Endothelial cell of umbilical vein (primary cell): ENCODE measurements around the gene DUOXA2. TPM values are rescaled to one million over a fixed set of nuclear protein-coding genes. Genes with fewer than 3 reads are reported as not detected.
A peak's percentile ranks its signal among the peaks of the same experiment; 100 is the strongest.

ENCODE experiments used
- BruUV-seq: library from RNA; stranded (reverse); fragments of 400-500 nt; replicated peaks from 2 replicates; lab custom pipeline; 2021; lab: Mats Ljungman, UMichigan
- CTCF ChIA-PET: fragments of 300-600, 350-600 bp; sonication (Branson Sonifier 250); formaldehyde crosslinking; loops from one replicate; lab custom pipeline; 2021; ENCODE audit warnings: antibody characterized with exemption, inconsistent platforms; lab: Charles Lee
- POLR2A ChIA-PET: fragments of 300-600, 350-600 bp; sonication (Branson Sonifier 250); formaldehyde crosslinking; loops from one replicate; lab custom pipeline; 2021; ENCODE audit warnings: antibody characterized with exemption, inconsistent platforms; lab: Charles Lee
- DNase-seq: peaks from one replicate; pipeline ENCODE4 v3.0.0-alpha.2; 2011; ENCODE audit warnings: low read depth, low spot score
- FAIRE-seq: peaks from 2 replicates; lab custom pipeline; 2011; peaks lifted over from hg19 to GRCh38; lab: Jason Lieb, UNC
- H2AFZ ChIP-seq: 2 replicates; pipeline ENCODE4 v1.6.0; 2012; ENCODE audit warnings: low read depth, low read length, control low read depth, inconsistent platforms
- H3K27ac ChIP-seq: 2 replicates; pipeline ENCODE4 v1.5.1; 2011; ENCODE audit warnings: low read depth, mild to moderate bottlenecking, control low read depth, low read length, moderate library complexity; ENCODE audit not compliant: insufficient read depth
- H3K27me3 ChIP-seq, 2 experiments: 2 replicates each; pipeline versions ENCODE4 v1.6.0 to v1.6.1; 2011; ENCODE audit warnings: low read length in 2 of 2, mixed read lengths in 1 of 2; ENCODE audit not compliant: control insufficient read depth in 2 of 2, insufficient read depth in 2 of 2
- H3K36me3 ChIP-seq, 2 experiments: 2 replicates in 1 of 2; 3 replicates in 1 of 2; pipeline ENCODE4 v1.5.1; 2011; ENCODE audit warnings: low read length in 2 of 2, mild to moderate bottlenecking in 1 of 2, moderate library complexity in 1 of 2; ENCODE audit not compliant: control insufficient read depth in 2 of 2, insufficient read depth in 2 of 2; ENCODE audit errors: extremely low read depth in 1 of 2
- H3K4me1 ChIP-seq: 3 replicates; pipeline ENCODE4 v1.5.1; 2011; ENCODE audit warnings: mild to moderate bottlenecking, low read length; ENCODE audit not compliant: control insufficient read depth, insufficient read depth; ENCODE audit errors: extremely low read depth
- H3K4me2 ChIP-seq: 2 replicates; pipeline ENCODE4 v1.6.1; 2011; ENCODE audit warnings: low read length, control low read depth, mixed read lengths; ENCODE audit not compliant: insufficient read depth
- H3K4me3 ChIP-seq, 3 experiments: fragments of 200-600 bp in 1 of 3; sonication (generic), shearing (Covaris generic) in 1 of 3; replicated peaks in 1 of 3; 2 replicates each; pipeline ENCODE4 v1.5.1; 2011 to 2016; ENCODE audit warnings: control low read depth in 3 of 3, low read length in 3 of 3, mild to moderate bottlenecking in 2 of 3, inconsistent platforms in 1 of 3, low read depth in 1 of 3, moderate library complexity in 1 of 3; ENCODE audit not compliant: insufficient read depth in 1 of 3
- H3K79me2 ChIP-seq: 2 replicates; pipeline ENCODE4 v1.6.0; 2012; ENCODE audit warnings: low read length, inconsistent platforms; ENCODE audit not compliant: control insufficient read depth, insufficient read depth
- H3K9ac ChIP-seq: replicated peaks from 2 replicates; pipeline ENCODE3; 2011; ENCODE audit warnings: low read length, control low read depth; ENCODE audit not compliant: insufficient read depth; ENCODE audit errors: extremely low read depth
- H3K9me1 ChIP-seq: replicated peaks from 3 replicates; pipeline ENCODE4 v1.6.0; 2011; ENCODE audit warnings: mild to moderate bottlenecking, low read length; ENCODE audit not compliant: control insufficient read depth, insufficient read depth; ENCODE audit errors: extremely low read depth
- H3K9me3 ChIP-seq: replicated peaks from 2 replicates; pipeline ENCODE4 v1.5.1; 2012; ENCODE audit warnings: low read length, inconsistent platforms; ENCODE audit not compliant: control insufficient read depth, insufficient read depth
- H4K20me1 ChIP-seq: replicated peaks from 2 replicates; pipeline ENCODE3; 2011; ENCODE audit warnings: mild to moderate bottlenecking, low read length; ENCODE audit not compliant: control insufficient read depth, insufficient read depth; ENCODE audit errors: extremely low read depth
- CTCF ChIP-seq, 2 donors: IDR thresholded peaks; 1 replicate in 1 of 2; 2 replicates in 1 of 2; pipeline ENCODE4 v1.5.1; 2011; ENCODE audit warnings: low read length in 2 of 2, mild to moderate bottlenecking in 2 of 2, moderate library complexity in 2 of 2, control low read depth in 1 of 2, inconsistent platforms in 1 of 2, low read depth in 1 of 2; ENCODE audit not compliant: insufficient read depth in 1 of 2; ENCODE audit errors: extremely low read depth in 1 of 2
- EZH2 ChIP-seq: IDR thresholded peaks from 2 replicates; pipeline ENCODE4 v1.6.1; 2012; ENCODE audit warnings: borderline replicate concordance, low read depth, mild to moderate bottlenecking, moderate library complexity, low read length, inconsistent platforms; ENCODE audit not compliant: severe bottlenecking
- FOS ChIP-seq: IDR thresholded peaks from 2 replicates; pipeline ENCODE4 v1.6.1; 2011; ENCODE audit warnings: mild to moderate bottlenecking, low read length, moderate library complexity, borderline replicate concordance; ENCODE audit not compliant: insufficient read depth
- GATA2 ChIP-seq: IDR thresholded peaks from 2 replicates; pipeline ENCODE4 v1.7.0; 2011; ENCODE audit warnings: low read depth, mild to moderate bottlenecking, moderate library complexity, mixed read lengths, low read length; ENCODE audit not compliant: insufficient read length, insufficient read depth
- JUN ChIP-seq: IDR thresholded peaks from 2 replicates; pipeline ENCODE4 v1.6.1; 2011; ENCODE audit warnings: borderline replicate concordance, low read depth; ENCODE audit not compliant: insufficient read length, insufficient read depth
- MYC ChIP-seq: IDR thresholded peaks from one replicate; pipeline ENCODE4 v1.6.1; 2011; ENCODE audit warnings: mild to moderate bottlenecking, low read depth, low read length
- POLR2A ChIP-seq: IDR thresholded peaks from 2 replicates; pipeline ENCODE4 v1.6.1; 2012; ENCODE audit warnings: low read depth, mild to moderate bottlenecking, control low read depth, low read length
- POLR2AphosphoS5 ChIP-seq: IDR thresholded peaks from 2 replicates; pipeline ENCODE4 v1.6.1; 2012; ENCODE audit warnings: low read depth, mild to moderate bottlenecking, control low read depth, low read length, moderate library complexity; ENCODE audit not compliant: insufficient read depth
- dilution Hi-C: fragments of 300-500 bp; cut with MboI; formaldehyde crosslinking; loops from one replicate; pipeline ENCODE4 v1.15.0; 2019; ENCODE audit warnings: low sequenced_read_pairs; ENCODE audit not compliant: extremely low pct_ligation_motif_present
- intact Hi-C: fragments of 100-400 bp; cut with micrococcal nuclease; formaldehyde crosslinking; loops from one replicate; pipeline ENCODE4 v1.10.0; 2022
- polyA plus RNA-seq, 4 experiments: library from polyadenylated mRNA; depleted of rRNA in 3 of 4; stranded (reverse) in 3 of 4; unstranded in 1 of 4; fragments of >200 nt; gene quantifications; 2 replicates each; pipeline versions ENCODE4 v1.2.1 to v1.2.3, GENCODE V29; 2011 to 2012; ENCODE audit warnings: missing spikeins in 1 of 4
- total RNA-seq: library from RNA; stranded (reverse); gene quantifications from 2 replicates; pipeline ENCODE4 v1.2.3, GENCODE V29; 2021
- TF ChIP-seq, protein P1 (sequence below): IDR thresholded peaks from 2 replicates; pipeline ENCODE4 v1.6.1; 2011; ENCODE audit not compliant: insufficient read depth, insufficient read length

DUOXA2 gene
- total and polyA plus RNA-seq, 2 donors (not counting 3 experiments of a cell fraction or from before 2014, with no cell fraction given), result not detected

DNA sequence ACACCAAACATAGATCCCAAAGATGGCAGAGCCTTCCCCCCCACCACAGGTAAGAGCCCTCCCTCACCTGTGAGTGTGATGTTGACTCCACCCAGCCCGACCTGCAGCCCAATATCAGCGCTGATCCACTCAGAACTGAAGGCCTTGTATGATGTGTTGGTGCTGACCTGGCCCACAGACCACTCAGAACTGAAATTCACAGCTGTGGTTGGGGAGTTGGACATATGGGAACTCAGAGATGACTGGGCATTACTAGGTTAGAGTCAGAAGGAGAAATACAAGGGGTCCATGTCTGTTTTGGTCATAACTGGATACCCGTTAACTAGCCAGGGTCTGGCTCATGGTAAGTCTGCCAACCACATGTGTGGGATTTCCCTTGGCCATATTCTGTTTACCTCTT lies 6.9 kb downstream of the DUOXA2 start:
- Histone ChIP-seq H3K9me1 (no peaks in the 10 kb centered on the region), H3K4me1 (peaks cover 10% of the 10 kb centered on the region), H3K36me3 (no peaks in the 10 kb centered on the region), H3K9me3 (no peaks in the 10 kb centered on the region), H3K79me2 (no peaks in the 10 kb centered on the region), H3K27ac (no peak overlapping the region), H2AFZ (no peak overlapping the region), H3K4me3 (no peak overlapping the region), H3K4me2 (no peak overlapping the region), H3K27me3 (peaks cover 31 to 44% of the 10 kb centered on the region in 2 experiments), H4K20me1 (no peaks in the 10 kb centered on the region), H3K9ac (no peak overlapping the region)
- intact Hi-C loops (no loop called here), dilution Hi-C loops (no loop called here)
- ChIA-PET POLR2A (no interaction called here), CTCF (interaction anchor here (1.1 to 2.0 kb wide), 2 partner anchors 12 to 42 kb away, joined by 3 to 8 read pairs; no protein-coding TSS in a partner anchor)
- no TSS peak for BruUV-seq
- DNase-seq (no peak), FAIRE-seq (no peak)
- TF ChIP-seq GATA2, result no peak
- TF ChIP-seq POLR2AphosphoS5, result no peak
- TF ChIP-seq FOS, result no peak
- no peak for TF ChIP-seq JUN

DNA sequence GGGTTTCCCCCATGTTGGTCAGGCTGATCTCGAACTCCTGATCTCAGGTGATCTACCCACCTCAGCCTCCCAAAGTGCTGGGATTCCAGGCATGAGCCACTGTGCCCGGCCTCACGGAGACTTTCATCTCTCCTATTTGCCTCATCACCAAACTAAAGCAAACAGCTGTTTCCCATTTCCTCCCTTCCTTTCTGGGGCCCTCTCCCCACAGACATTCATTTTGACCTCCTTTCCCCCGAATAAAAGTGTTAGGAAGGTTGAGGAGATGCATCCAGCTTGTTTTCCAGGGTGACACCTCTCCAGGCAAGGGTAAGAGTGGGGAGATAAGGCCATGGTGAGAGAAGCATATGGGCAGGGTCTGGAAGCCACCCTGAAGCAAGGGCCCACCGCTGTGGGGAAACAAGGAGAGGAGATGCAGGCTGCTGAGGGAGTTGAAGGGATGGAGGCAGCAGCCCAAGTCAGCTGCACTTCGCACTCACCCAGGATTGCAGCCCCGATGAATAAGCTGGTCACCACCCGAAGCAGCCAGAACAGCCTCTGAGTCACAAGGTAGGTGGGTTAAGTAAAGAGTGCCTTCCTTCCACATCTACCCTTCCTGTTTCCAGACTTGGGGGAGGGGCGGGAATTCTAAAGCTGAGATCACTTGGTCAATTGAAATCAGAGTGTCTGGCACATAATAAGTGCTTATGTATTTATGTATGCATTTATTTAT lies 7.7 kb downstream of the DUOXA2 start:
- Histone ChIP-seq H3K4me1 (peaks cover 10% of the 10 kb centered on the region), H3K9ac (no peak overlapping the region), H2AFZ (no peak overlapping the region), H3K4me2 (no peak overlapping the region), H3K9me1 (no peaks in the 10 kb centered on the region), H3K27ac (no peak overlapping the region), H3K27me3 (peaks cover 26 to 43% of the 10 kb centered on the region in 2 experiments), H3K79me2 (no peaks in the 10 kb centered on the region), H3K4me3 (no peak overlapping the region), H3K9me3 (no peaks in the 10 kb centered on the region), H4K20me1 (no peaks in the 10 kb centered on the region), H3K36me3 (no peaks in the 10 kb centered on the region)
- CTCF ChIA-PET, result interaction anchor here (0.5 to 2.0 kb wide), 6 partner anchors 9 to 207 kb away, joined by 3 to 8 read pairs (median 3); no protein-coding TSS in a partner anchor
- POLR2A ChIA-PET, result no interaction called here
- peak; percentile 67 for FAIRE-seq
- BruUV-seq, result no TSS peak
- peak; percentile 54 for DNase-seq
- dilution Hi-C loops, result no loop called here
- TF ChIP-seq GATA2 (no peak), EZH2 (no peak), POLR2AphosphoS5 (peak; percentile 26), JUN (no peak), POLR2A (no peak), MYC (no peak), FOS (peak; percentile 73), CTCF (IDR thresholded peaks at IDR 0.05; ENCODE audit: extremely low read depth in 1 of 2, insufficient read depth in 1 of 2, low read depth in 1 of 2, low read length in 2 of 2) (no peak)
- TF ChIP-seq, protein P1, sequence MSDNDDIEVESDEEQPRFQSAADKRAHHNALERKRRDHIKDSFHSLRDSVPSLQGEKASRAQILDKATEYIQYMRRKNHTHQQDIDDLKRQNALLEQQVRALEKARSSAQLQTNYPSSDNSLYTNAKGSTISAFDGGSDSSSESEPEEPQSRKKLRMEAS, result no peak
- intact Hi-C loops, result no loop called here
